Adrenal gland (tissue), 12 donors: ENCODE measurements around the gene DCXR. TPM values are rescaled to one million over a fixed set of nuclear protein-coding genes. Genes with fewer than 3 reads are reported as not detected.
A peak's percentile ranks its signal among the peaks of the same experiment; 100 is the strongest.
"Not testable (repeated sequence)": the region's sequence is repeated elsewhere in the genome, so short reads cannot be mapped to it uniquely, and the experiment has no call there.

Source experiments
- DNase-seq, 7 donors: peaks; one replicate each; pipeline ENCODE4 v3.0.0-alpha.2; 2019 to 2020
- H3K27ac ChIP-seq, 5 donors: fragments of 200-600 bp; sonication (generic) in 4 of 5; 1 replicate in 3 of 5; 2 replicates in 2 of 5; pipeline versions ENCODE4 v1.5.1 to v1.8.0; 2016 to 2020; ENCODE audit warnings: mild to moderate bottlenecking in 1 of 5
- H3K27me3 ChIP-seq: fragments of 200-600 bp; 2 replicates; pipeline ENCODE4 v1.8.0; 2021
- H3K36me3 ChIP-seq, 2 donors: fragments of 200-600 bp; replicated peaks in 1 of 2; 1 replicate in 1 of 2; 2 replicates in 1 of 2; pipeline versions ENCODE4 v1.5.1 to v1.8.0; 2018 to 2022
- H3K4me1 ChIP-seq, 2 donors: fragments of 200-600 bp; replicated peaks in 1 of 2; 1 replicate in 1 of 2; 2 replicates in 1 of 2; pipeline versions ENCODE4 v1.5.1 to v1.8.0; 2018 to 2021
- H3K4me3 ChIP-seq, 4 donors: fragments of 200-600 bp; sonication (generic) in 3 of 4; one replicate each; pipeline ENCODE4 v1.5.1; 2016 to 2018
- H3K9me3 ChIP-seq, 3 donors: fragments of 200-600 bp; sonication (generic) in 1 of 3; replicated peaks in 1 of 3; 1 replicate in 2 of 3; 2 replicates in 1 of 3; pipeline versions ENCODE4 v1.5.1 to v1.8.0; 2016 to 2021
- POLR2A ChIP-seq, 2 donors: fragments of 450-650 bp; IDR thresholded peaks; one replicate each; pipeline ENCODE4 v1.6.1; 2017; ENCODE audit warnings: antibody characterized with exemption in 2 of 2, mild to moderate bottlenecking in 2 of 2, moderate library complexity in 1 of 2
- WGBS, 4 donors: extraction: QIAGEN DNeasy Blood & Tissue Kit in 2 of 4; methylation state at CpG; one replicate each; pipeline versions ENCODE4 v1.1.5 to v1.1.7; 2013 to 2017; 5-methylcytosine and 5-hydroxymethylcytosine counted together
- intact Hi-C, 2 donors: fragments of 100-400 bp; cut with DNase I; formaldehyde crosslinking; loops; one replicate each; pipeline versions ENCODE4 v1.14.1 to v1.15.0; 2022 to 2023
- polyA plus RNA-seq, 3 donors: library from polyadenylated mRNA; stranded (reverse); fragments of 200-250 nt in 2 of 3; fragments of 350-450 nt in 1 of 3; fragmentation: Illumina TruSeq in 1 of 3; extraction: RNeasy Lipid Tissue Mini Kit (QIAGEN cat#74804) in 1 of 3; gene quantifications; one replicate each; pipeline ENCODE4 v1.2.3, GENCODE V29; 2013 to 2014
- total RNA-seq, 9 donors: library from RNA; depleted of rRNA in 4 of 9; stranded (reverse); fragments of >200 nt in 4 of 9; fragments of 120-200 nt in 1 of 9; fragmentation: NEBNext Ultra II Directional in 1 of 9; extraction: Animal tissue kit (Norgen Biotek cat#: 25700) in 1 of 9; gene quantifications; one replicate each; pipeline versions ENCODE4 v1.1.0 to v1.2.4, GENCODE V29; 2013 to 2023
- TF ChIP-seq, protein P1 (sequence below), 6 experiments: fragments of 450-650 bp in 4 of 6; fragments of 200-600 bp in 2 of 6; sonication (generic) in 1 of 6; IDR thresholded peaks; 1 replicate in 5 of 6; 2 replicates in 1 of 6; pipeline versions ENCODE4 v1.5.1 to v1.8.0; 2016 to 2021; ENCODE audit warnings: antibody characterized with exemption in 6 of 6, mild to moderate bottlenecking in 2 of 6, moderate library complexity in 1 of 6
- donor health status: healthy with polysubstance abuse.
- donor health status: Bipolar disorder and iron deficiency.
- donor health status: DM: yes; HTN: yes; CAD: no.
- donor health status: DM: no; HTN: no; CAD: no.
- donor health status: DM: no; HTN: no; CAD: no.
- donor health status: DM: yes; HTN: yes; CAD: no.

Gene DCXR
- total and polyA plus RNA-seq, 12 donors = 66.9 to 183 (median 104) TPM

DNA sequence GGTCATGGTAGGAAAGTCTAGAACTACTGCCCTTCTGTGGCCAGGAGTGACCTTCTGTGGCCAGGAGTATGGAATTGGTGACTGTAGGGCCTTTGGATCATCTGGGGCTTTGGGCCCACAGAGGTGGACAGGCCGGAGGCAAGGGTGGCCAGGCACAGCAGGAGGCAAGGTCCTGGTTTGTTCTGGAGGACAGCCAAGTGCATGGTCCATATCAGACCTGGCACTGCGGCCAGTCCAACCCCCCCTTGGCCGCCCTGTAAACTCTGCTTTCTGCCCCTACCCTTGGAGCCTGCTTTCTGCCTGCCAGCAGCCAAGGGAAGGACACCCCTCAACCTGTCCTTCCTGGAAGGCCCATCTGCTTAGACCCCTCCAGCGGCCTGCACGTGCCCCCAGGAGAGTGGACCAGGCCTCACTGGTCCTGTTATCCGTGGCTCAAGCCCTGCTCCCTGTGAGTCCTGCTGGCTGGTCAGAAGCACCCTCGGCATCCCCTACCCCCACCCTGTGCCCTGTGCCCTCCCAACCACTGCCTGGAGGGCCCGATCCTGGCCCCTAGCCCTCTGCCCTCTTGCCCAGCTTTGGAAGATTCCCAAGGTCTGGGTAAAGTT is 2.3 kb upstream of the DCXR start:
- Histone ChIP-seq H3K27me3 (no peaks in the 10 kb centered on the region), H3K36me3 (no peaks in the 10 kb centered on the region), H3K4me1 (peaks cover 14% of the 10 kb centered on the region in 2 donors), H3K4me3 (no peak overlapping the region), H3K27ac (no peak overlapping the region), H3K9me3 (no peaks in the 10 kb centered on the region)
- no peak for DNase-seq
- 83 to 97% (median 95%) methylated on average over 2 to 8 of the region's 8 CpGs for WGBS, 4 donors
- intact Hi-C loops = loop anchor here in 1 of 2 donors (10.0 kb wide), 1 partner anchor 275 kb away; the partner anchor contains the start of gene CD7
- TF ChIP-seq POLR2A (IDR thresholded peaks at IDR 0.05) = no peak
- TF ChIP-seq, protein P1, sequence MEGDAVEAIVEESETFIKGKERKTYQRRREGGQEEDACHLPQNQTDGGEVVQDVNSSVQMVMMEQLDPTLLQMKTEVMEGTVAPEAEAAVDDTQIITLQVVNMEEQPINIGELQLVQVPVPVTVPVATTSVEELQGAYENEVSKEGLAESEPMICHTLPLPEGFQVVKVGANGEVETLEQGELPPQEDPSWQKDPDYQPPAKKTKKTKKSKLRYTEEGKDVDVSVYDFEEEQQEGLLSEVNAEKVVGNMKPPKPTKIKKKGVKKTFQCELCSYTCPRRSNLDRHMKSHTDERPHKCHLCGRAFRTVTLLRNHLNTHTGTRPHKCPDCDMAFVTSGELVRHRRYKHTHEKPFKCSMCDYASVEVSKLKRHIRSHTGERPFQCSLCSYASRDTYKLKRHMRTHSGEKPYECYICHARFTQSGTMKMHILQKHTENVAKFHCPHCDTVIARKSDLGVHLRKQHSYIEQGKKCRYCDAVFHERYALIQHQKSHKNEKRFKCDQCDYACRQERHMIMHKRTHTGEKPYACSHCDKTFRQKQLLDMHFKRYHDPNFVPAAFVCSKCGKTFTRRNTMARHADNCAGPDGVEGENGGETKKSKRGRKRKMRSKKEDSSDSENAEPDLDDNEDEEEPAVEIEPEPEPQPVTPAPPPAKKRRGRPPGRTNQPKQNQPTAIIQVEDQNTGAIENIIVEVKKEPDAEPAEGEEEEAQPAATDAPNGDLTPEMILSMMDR (IDR thresholded peaks at IDR 0.05) = no peak

DNA sequence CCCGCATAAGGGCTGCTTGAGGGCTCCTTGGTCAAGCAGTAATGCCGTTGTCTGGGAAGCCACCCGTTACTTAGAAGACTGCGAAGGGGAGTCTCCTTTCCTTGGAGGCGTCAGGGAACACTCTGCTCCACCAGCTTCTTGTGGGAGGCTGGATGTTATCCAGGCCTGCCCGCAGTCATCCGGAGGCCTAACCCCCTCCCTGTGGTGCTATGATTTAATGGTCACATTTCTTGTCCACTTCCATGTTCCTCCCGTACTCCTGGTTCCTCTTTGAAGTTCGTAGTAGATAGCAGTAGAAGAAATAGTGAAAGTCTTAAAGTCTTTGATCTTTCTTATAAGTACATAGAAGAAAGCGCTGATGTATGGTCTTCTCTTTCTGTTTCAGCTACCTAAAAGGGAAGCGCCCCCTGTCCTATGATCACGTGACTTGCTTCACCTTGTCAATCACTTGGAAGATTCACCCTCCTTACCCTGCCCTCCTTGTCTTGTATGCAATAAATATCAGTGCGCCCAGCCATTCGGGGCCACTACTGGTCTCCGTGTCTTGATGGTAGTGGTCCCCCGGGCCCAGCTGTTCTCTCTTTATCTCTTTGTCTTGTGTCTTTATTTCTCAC is 1.4 kb upstream of the DCXR start:
- DNase-seq, H3K27ac ChIP-seq, H3K36me3 ChIP-seq, H3K4me3 ChIP-seq, H3K27me3 ChIP-seq, H3K9me3 ChIP-seq: not testable (repeated sequence)
- intact Hi-C loops = loop anchor here in 1 of 2 donors (10.0 kb wide), 1 partner anchor 276 kb away; the partner anchor contains the start of gene CD7
- WGBS, 4 donors = 79 to 82% (median 81%) methylated on average over 16 of the region's 16 CpGs
- H3K4me1 ChIP-seq = peaks cover 14% of the 10 kb centered on the region in 2 donors

DNA sequence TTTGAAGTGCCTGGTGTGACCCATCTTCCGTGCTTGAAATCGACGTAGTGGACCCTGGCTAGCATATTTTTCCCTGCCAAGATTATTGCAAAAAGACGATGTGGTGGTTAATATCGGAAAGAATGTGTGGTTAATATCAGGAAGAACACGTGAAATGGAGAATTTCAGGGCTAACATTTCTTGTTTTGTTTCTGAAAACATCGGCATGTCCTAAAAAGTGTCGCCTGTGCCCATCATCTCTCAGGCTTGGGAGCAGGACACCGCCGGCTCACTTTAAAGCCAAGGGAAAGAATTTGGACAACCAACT is 345 bp upstream of the DCXR start:
- H3K27ac ChIP-seq = peak overlapping the region; percentile 90 to 99 (median 93)
- intact Hi-C loops = loop anchor here in 1 of 2 donors (10.0 kb wide), 1 partner anchor 277 kb away; the partner anchor contains the start of gene CD7

DNA sequence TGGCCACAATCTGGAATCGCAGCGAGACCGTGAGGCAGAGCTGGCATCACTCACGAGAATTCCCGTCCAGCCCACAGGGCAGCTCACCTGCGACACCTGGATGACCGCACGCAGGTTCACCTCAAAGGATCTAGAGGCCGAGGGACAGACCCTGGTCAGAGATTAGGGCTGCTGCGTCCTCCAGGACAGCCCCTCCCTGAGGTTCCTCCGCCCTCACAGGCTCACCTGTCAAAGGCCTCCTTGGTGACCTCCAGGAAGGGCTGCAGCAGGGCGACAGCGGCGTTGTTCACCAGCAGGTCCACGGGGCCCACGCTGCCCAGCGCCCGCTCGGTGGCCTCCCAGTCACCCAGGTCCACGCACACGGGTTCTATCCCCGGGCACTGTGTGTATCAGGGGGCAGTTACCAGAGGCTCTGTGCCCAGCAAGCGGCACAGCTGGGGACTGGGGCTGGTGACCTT is 834 bp downstream of the DCXR start:
- intact Hi-C loops = loop anchor here in 1 of 2 donors (10.0 kb wide), 1 partner anchor 278 kb away; the partner anchor contains the start of gene CD7
- WGBS, 4 donors = 39 to 78% (median 42%) methylated on average over 9 to 23 of the region's 23 CpGs

More for the DNA sequence above, 345 bp upstream of the DCXR start:
- no peaks in the 10 kb centered on the region for H3K36me3 ChIP-seq
- WGBS, 4 donors = 4 to 8% (median 7%) methylated on average over 10 of the region's 10 CpGs
- no peaks in the 10 kb centered on the region for H3K9me3 ChIP-seq
- H3K27me3 ChIP-seq = no peaks in the 10 kb centered on the region
- peaks cover 14% of the 10 kb centered on the region in 2 donors for H3K4me1 ChIP-seq
- no peak for TF ChIP-seq POLR2A (IDR thresholded peaks at IDR 0.05)
- TF ChIP-seq, protein P1 (IDR thresholded peaks at IDR 0.05) = no peak
- peak overlapping the region in 2 of 4 donors; percentile 55 to 69 for H3K4me3 ChIP-seq
- no peak for DNase-seq

More for the DNA sequence above, 834 bp downstream of the DCXR start:
- no peak for DNase-seq
- TF ChIP-seq POLR2A (IDR thresholded peaks at IDR 0.05) = no peak
- TF ChIP-seq, protein P1 (IDR thresholded peaks at IDR 0.05) = no peak
- no peaks in the 10 kb centered on the region for H3K9me3 ChIP-seq
- H3K4me3 ChIP-seq = peak overlapping the region in 3 of 4 donors; percentile 28 to 69 (median 55)
- H3K27ac ChIP-seq = peak overlapping the region; percentile 90 to 99 (median 93)
- H3K36me3 ChIP-seq = no peaks in the 10 kb centered on the region
- H3K4me1 ChIP-seq = peaks cover 14 to 19% of the 10 kb centered on the region in 2 donors
- H3K27me3 ChIP-seq = no peaks in the 10 kb centered on the region
